ENCODE data around the gene NIPAL1. TPM values are rescaled to one million over a fixed set of nuclear protein-coding genes. Genes with fewer than 3 reads are reported as not detected.

The NIPAL1 gene
- polyA plus RNA-seq, 2 donors: 9.2 to 20.2 TPM

- no peaks in the 10 kb centered on the region for H3K27me3 ChIP-seq (ENCODE audit: control insufficient read depth in 1 of 2, insufficient read depth in 2 of 2, low read length in 2 of 2)
- no peak overlapping the region for H3K27ac ChIP-seq (ENCODE audit: low read depth in 2 of 2, low read length in 1 of 2)
- no peaks in the 10 kb centered on the region for H3K36me3 ChIP-seq (ENCODE audit: control insufficient read depth in 2 of 2, insufficient read depth in 2 of 2, low read length in 1 of 2)
- 39 to 42% methylated on average over 3 of the region's 3 CpGs for WGBS, 2 donors
- no peak overlapping the region for H3K4me3 ChIP-seq (ENCODE audit: low read depth in 1 of 2, low read length in 2 of 2)
- peaks cover 0 to 3% of the 10 kb centered on the region in 2 donors for H3K4me1 ChIP-seq (ENCODE audit: control insufficient read depth in 2 of 2, insufficient read depth in 2 of 2, low read length in 1 of 2)
- H3K9me3 ChIP-seq (ENCODE audit: control insufficient read depth in 2 of 2, insufficient read depth in 1 of 2, low read depth in 1 of 2, low read length in 1 of 2): no peaks in the 10 kb centered on the region
These were observed 30.9 kb downstream of the NIPAL1 start for GRCh38 chr4:48047421-48047844.

GRCh38 chr4:48047896-48048295, 31.3 kb downstream of the NIPAL1 start:
- H3K36me3 ChIP-seq (ENCODE audit: control insufficient read depth in 2 of 2, insufficient read depth in 2 of 2, low read length in 1 of 2): no peaks in the 10 kb centered on the region
- no peaks in the 10 kb centered on the region for H3K27me3 ChIP-seq (ENCODE audit: control insufficient read depth in 1 of 2, insufficient read depth in 2 of 2, low read length in 2 of 2)
- peaks cover 0 to 3% of the 10 kb centered on the region in 2 donors for H3K4me1 ChIP-seq (ENCODE audit: control insufficient read depth in 2 of 2, insufficient read depth in 2 of 2, low read length in 1 of 2)
- WGBS, 2 donors: 60 to 61% methylated on average over 1 of the region's 1 CpG
- H3K4me3 ChIP-seq (ENCODE audit: low read depth in 1 of 2, low read length in 2 of 2): no peak overlapping the region
- H3K9me3 ChIP-seq (ENCODE audit: control insufficient read depth in 2 of 2, insufficient read depth in 1 of 2, low read depth in 1 of 2, low read length in 1 of 2): no peaks in the 10 kb centered on the region
- no peak overlapping the region for H3K27ac ChIP-seq (ENCODE audit: low read depth in 2 of 2, low read length in 1 of 2)

DNA sequence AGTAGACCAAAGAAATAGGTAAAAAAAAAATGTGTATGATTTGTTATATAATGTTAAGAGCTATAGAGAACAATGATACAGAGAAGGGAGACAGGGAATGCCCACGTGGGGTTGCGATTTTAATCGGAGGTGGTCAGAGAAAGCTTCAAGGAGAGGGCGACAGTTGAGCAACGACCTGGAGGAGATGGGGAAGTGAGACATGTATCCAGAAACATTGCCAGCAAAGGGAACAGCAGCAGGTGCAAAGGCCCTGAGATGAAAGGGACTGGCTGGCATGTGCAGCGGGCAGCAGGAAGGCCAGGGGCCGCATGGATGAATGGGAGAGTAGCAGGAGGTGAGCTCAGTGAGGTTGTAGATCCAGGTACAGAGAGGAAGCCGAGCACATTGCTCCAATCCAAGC, 32.9 kb downstream of the NIPAL1 start:
- no peaks in the 10 kb centered on the region for H3K9me3 ChIP-seq (ENCODE audit: control insufficient read depth in 2 of 2, insufficient read depth in 1 of 2, low read depth in 1 of 2, low read length in 1 of 2)
- H3K36me3 ChIP-seq (ENCODE audit: control insufficient read depth in 2 of 2, insufficient read depth in 2 of 2, low read length in 1 of 2): no peaks in the 10 kb centered on the region
- no peaks in the 10 kb centered on the region for H3K27me3 ChIP-seq (ENCODE audit: control insufficient read depth in 1 of 2, insufficient read depth in 2 of 2, low read length in 2 of 2)
- 82 to 90% methylated on average over 8 of the region's 8 CpGs for WGBS, 2 donors
- no peak overlapping the region for H3K4me3 ChIP-seq (ENCODE audit: low read depth in 1 of 2, low read length in 2 of 2)
- H3K4me1 ChIP-seq (ENCODE audit: control insufficient read depth in 2 of 2, insufficient read depth in 2 of 2, low read length in 1 of 2): peaks cover 0 to 3% of the 10 kb centered on the region in 2 donors
- no peak overlapping the region for H3K27ac ChIP-seq (ENCODE audit: low read depth in 2 of 2, low read length in 1 of 2)

DNA sequence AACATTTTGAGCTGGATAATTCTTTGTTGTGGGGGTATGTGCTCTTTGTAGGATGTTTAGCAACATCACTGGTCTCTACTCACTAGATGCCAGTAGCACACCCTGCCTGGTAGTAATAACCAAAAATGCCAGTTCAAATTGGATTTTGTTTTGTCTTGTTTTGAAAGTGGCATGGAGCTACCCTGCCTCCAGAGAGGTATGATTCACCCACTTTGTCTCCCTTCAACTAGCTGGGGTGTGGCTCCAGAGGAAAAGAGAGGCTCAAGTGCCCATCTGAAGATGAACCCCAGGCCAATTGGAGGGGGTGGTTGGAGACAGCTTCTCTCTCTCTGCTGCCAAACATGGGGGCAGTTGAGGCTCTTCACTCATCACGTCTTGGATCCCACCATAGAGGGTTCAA, 34.5 kb downstream of the NIPAL1 start:
- Histone ChIP-seq H3K36me3 (ENCODE audit: control insufficient read depth in 2 of 2, insufficient read depth in 2 of 2, low read length in 1 of 2) (no peaks in the 10 kb centered on the region), H3K4me3 (ENCODE audit: low read depth in 1 of 2, low read length in 2 of 2) (no peak overlapping the region), H3K27me3 (ENCODE audit: control insufficient read depth in 1 of 2, insufficient read depth in 2 of 2, low read length in 2 of 2) (no peaks in the 10 kb centered on the region), H3K9me3 (ENCODE audit: control insufficient read depth in 2 of 2, insufficient read depth in 1 of 2, low read depth in 1 of 2, low read length in 1 of 2) (no peaks in the 10 kb centered on the region), H3K4me1 (ENCODE audit: control insufficient read depth in 2 of 2, insufficient read depth in 2 of 2, low read length in 1 of 2) (peaks cover 0 to 3% of the 10 kb centered on the region in 2 donors), H3K27ac (ENCODE audit: low read depth in 2 of 2, low read length in 1 of 2) (no peak overlapping the region)
- WGBS, 2 donors: 88 to 90% methylated on average over 1 of the region's 1 CpG

DNA sequence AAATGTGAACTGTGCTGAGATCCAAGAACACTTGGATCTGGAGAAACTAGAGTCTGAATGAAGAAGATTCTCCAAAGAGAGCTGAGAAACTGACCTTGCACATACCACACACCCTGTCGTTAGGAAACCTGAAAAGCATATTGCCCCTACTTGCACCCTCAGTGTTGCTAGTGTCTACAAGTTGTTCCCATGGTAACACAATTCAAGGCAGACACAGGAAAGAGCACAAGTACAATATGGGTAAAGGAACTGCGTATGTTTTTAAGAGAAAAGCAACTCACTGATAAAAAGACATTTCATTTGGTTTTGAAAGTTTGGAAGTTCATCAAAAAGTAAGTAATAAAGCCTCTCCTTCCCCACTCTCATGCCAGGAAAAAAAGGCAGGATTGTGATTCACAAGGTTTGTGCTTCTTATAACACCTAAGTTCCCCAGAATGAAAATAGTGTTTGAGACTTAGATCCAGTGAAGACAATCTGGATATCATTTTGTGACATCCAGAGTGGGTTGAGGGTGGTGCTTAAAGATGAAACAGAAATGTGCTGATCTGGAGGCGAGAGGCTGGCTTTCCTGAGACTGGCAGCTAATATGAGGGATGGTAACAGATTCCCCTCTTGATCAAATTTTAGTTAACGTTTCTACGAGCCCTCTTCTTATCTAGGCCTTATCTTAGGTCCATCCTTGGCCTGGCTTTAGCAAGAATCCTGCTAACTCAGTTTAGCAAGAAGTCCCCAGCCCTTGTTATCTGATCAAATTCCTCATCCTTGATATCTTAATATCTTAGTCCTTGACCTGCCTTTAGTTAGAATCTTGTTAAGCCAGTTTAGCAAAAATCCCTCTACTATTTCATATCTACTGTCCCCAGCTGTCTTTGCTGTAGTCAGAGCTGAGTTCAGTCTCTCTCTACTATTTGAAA, 42.3 kb downstream of the NIPAL1 start:
- Histone ChIP-seq H3K4me1 (ENCODE audit: control insufficient read depth in 2 of 2, insufficient read depth in 2 of 2, low read length in 1 of 2) (no peaks in the 10 kb centered on the region), H3K27ac (ENCODE audit: low read depth in 2 of 2, low read length in 1 of 2) (no peak overlapping the region), H3K9me3 (ENCODE audit: control insufficient read depth in 2 of 2, insufficient read depth in 1 of 2, low read depth in 1 of 2, low read length in 1 of 2) (no peaks in the 10 kb centered on the region), H3K36me3 (ENCODE audit: control insufficient read depth in 2 of 2, insufficient read depth in 2 of 2, low read length in 1 of 2) (no peaks in the 10 kb centered on the region), H3K4me3 (ENCODE audit: low read depth in 1 of 2, low read length in 2 of 2) (no peak overlapping the region), H3K27me3 (ENCODE audit: control insufficient read depth in 1 of 2, insufficient read depth in 2 of 2, low read length in 2 of 2) (no peaks in the 10 kb centered on the region)
- 62 to 73% methylated on average over 5 of the region's 5 CpGs for WGBS, 2 donors

GRCh38 chr4:48064349-48064748, 47.8 kb downstream of the NIPAL1 start:
- H3K4me3 ChIP-seq (ENCODE audit: low read depth in 1 of 2, low read length in 2 of 2): no peak overlapping the region
- no peak overlapping the region for H3K27ac ChIP-seq (ENCODE audit: low read depth in 2 of 2, low read length in 1 of 2)
- no peaks in the 10 kb centered on the region for H3K9me3 ChIP-seq (ENCODE audit: control insufficient read depth in 2 of 2, insufficient read depth in 1 of 2, low read depth in 1 of 2, low read length in 1 of 2)
- H3K27me3 ChIP-seq (ENCODE audit: control insufficient read depth in 1 of 2, insufficient read depth in 2 of 2, low read length in 2 of 2): no peaks in the 10 kb centered on the region
- no peaks in the 10 kb centered on the region for H3K4me1 ChIP-seq (ENCODE audit: control insufficient read depth in 2 of 2, insufficient read depth in 2 of 2, low read length in 1 of 2)
- WGBS, 2 donors: 82 to 84% methylated on average over 3 of the region's 3 CpGs
- H3K36me3 ChIP-seq (ENCODE audit: control insufficient read depth in 2 of 2, insufficient read depth in 2 of 2, low read length in 1 of 2): no peaks in the 10 kb centered on the region

DNA sequence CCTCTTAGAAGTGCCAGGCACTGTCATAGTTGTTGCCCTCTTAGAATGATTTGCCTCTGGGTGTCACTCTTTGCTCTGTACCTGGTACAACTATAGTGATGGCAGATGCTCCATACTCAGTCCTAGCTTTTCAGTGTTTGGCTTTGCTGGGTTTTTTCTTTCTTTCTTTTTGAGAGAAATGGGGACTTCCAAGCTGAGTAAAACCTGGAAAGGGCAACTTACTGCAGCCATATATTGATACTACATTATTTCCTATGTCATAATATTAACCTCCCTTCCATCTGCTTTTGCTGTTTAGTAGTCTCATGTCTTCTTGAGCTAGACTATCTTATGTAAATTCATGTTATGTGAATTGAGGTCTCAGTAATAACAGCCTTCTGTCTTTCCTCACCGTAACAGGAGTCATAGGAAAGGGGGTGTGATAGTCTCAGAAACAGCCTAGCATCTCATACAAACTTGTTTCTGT, 49.0 kb downstream of the NIPAL1 start:
- Histone ChIP-seq H3K9me3 (ENCODE audit: control insufficient read depth in 2 of 2, insufficient read depth in 1 of 2, low read depth in 1 of 2, low read length in 1 of 2) (no peaks in the 10 kb centered on the region), H3K36me3 (ENCODE audit: control insufficient read depth in 2 of 2, insufficient read depth in 2 of 2, low read length in 1 of 2) (no peaks in the 10 kb centered on the region), H3K27me3 (ENCODE audit: control insufficient read depth in 1 of 2, insufficient read depth in 2 of 2, low read length in 2 of 2) (no peaks in the 10 kb centered on the region), H3K4me3 (ENCODE audit: low read depth in 1 of 2, low read length in 2 of 2) (no peak overlapping the region), H3K27ac (ENCODE audit: low read depth in 2 of 2, low read length in 1 of 2) (no peak overlapping the region), H3K4me1 (ENCODE audit: control insufficient read depth in 2 of 2, insufficient read depth in 2 of 2, low read length in 1 of 2) (no peaks in the 10 kb centered on the region)
- WGBS, 2 donors: 83 to 88% methylated on average over 1 of the region's 1 CpG

GRCh38 chr4:48067536-48067935, 51.0 kb downstream of the NIPAL1 start:
- Histone ChIP-seq H3K4me1 (ENCODE audit: control insufficient read depth in 2 of 2, insufficient read depth in 2 of 2, low read length in 1 of 2) (no peaks in the 10 kb centered on the region), H3K36me3 (ENCODE audit: control insufficient read depth in 2 of 2, insufficient read depth in 2 of 2, low read length in 1 of 2) (no peaks in the 10 kb centered on the region), H3K9me3 (ENCODE audit: control insufficient read depth in 2 of 2, insufficient read depth in 1 of 2, low read depth in 1 of 2, low read length in 1 of 2) (no peaks in the 10 kb centered on the region), H3K27ac (ENCODE audit: low read depth in 2 of 2, low read length in 1 of 2) (no peak overlapping the region), H3K4me3 (ENCODE audit: low read depth in 1 of 2, low read length in 2 of 2) (no peak overlapping the region), H3K27me3 (ENCODE audit: control insufficient read depth in 1 of 2, insufficient read depth in 2 of 2, low read length in 2 of 2) (no peaks in the 10 kb centered on the region)
- 88 to 95% methylated on average over 9 of the region's 9 CpGs for WGBS, 2 donors

DNA sequence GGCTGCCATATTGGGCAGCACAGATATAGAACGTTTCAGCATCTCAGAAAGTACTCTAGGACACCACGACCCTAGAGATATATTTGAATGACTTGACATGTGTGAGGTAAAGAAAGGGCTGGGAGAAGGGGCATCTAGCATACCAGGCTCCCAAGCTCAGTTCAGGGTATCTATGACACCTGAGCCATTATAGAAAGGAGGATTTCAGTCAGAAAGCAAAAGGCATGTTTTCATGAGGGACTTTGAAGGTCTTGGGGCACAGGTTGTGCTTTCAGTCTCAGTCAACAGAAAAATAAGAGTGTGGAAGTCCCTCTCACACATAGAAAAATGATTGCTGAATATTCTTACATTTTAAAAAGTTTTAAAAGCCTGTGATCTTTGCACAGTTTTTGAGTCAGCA, 51.6 kb downstream of the NIPAL1 start:
- no peaks in the 10 kb centered on the region for H3K36me3 ChIP-seq (ENCODE audit: control insufficient read depth in 2 of 2, insufficient read depth in 2 of 2, low read length in 1 of 2)
- H3K4me1 ChIP-seq (ENCODE audit: control insufficient read depth in 2 of 2, insufficient read depth in 2 of 2, low read length in 1 of 2): no peaks in the 10 kb centered on the region
- H3K4me3 ChIP-seq (ENCODE audit: low read depth in 1 of 2, low read length in 2 of 2): no peak overlapping the region
- no peaks in the 10 kb centered on the region for H3K27me3 ChIP-seq (ENCODE audit: control insufficient read depth in 1 of 2, insufficient read depth in 2 of 2, low read length in 2 of 2)
- no peaks in the 10 kb centered on the region for H3K9me3 ChIP-seq (ENCODE audit: control insufficient read depth in 2 of 2, insufficient read depth in 1 of 2, low read depth in 1 of 2, low read length in 1 of 2)
- WGBS, 2 donors: 72 to 84% methylated on average over 2 of the region's 2 CpGs
- H3K27ac ChIP-seq (ENCODE audit: low read depth in 2 of 2, low read length in 1 of 2): no peak overlapping the region

DNA sequence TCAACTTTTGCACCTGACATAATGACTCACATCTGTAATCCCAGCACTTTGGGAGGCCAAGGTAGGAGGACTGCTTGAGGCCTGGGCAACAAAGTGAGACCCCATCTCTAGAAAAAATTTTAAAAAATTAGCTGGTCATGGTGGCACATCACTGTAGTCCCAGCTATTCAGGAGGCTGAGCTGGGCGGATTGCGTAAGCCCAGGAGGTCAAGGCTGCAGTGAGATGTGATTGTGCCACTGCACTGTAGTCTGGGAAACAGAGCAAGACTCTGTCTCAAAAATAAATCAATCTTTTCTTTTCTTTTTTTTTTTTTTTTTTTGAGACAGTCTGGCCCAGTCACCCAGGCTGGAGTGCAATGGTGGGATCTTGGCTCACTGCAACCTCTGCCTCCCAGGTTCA, 52.5 kb downstream of the NIPAL1 start:
- Histone ChIP-seq H3K9me3 (ENCODE audit: control insufficient read depth in 2 of 2, insufficient read depth in 1 of 2, low read depth in 1 of 2, low read length in 1 of 2) (no peaks in the 10 kb centered on the region), H3K36me3 (ENCODE audit: control insufficient read depth in 2 of 2, insufficient read depth in 2 of 2, low read length in 1 of 2) (no peaks in the 10 kb centered on the region), H3K27me3 (ENCODE audit: control insufficient read depth in 1 of 2, insufficient read depth in 2 of 2, low read length in 2 of 2) (no peaks in the 10 kb centered on the region), H3K27ac (ENCODE audit: low read depth in 2 of 2, low read length in 1 of 2) (no peak overlapping the region), H3K4me3 (ENCODE audit: low read depth in 1 of 2, low read length in 2 of 2) (no peak overlapping the region), H3K4me1 (ENCODE audit: control insufficient read depth in 2 of 2, insufficient read depth in 2 of 2, low read length in 1 of 2) (no peaks in the 10 kb centered on the region)
- WGBS, 2 donors: 55 to 70% methylated on average over 2 of the region's 2 CpGs

Data from esophagus (tissue), 2 donors.